Measurements from ENCODE around the gene DNAL1.

DNA sequence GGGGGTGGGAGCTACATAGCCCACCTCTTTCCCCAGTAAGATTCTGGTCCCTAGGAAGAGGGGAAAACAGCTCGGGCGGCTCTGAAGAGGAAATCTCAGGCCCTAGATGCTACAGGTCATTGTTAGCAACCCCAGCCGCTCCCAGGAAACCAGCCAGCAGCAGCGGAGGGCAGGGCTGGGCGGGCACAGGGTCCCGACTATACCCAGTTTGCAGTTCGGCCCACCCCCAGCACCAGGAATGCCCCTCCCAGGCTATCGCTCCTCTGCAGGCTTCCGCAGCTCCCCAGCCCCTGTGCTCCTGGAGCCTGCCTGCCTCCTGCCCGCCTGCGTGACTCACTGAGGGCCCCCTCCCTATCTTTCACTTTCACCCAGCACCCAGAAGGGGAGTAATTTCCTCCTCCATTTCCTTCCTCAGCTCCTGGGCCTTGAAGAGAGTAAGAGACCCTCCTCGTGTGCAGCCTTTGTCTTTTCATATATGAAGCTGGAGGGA, 96.6 kb downstream of the DNAL1 start:
- TF ChIP-seq, protein P1, sequence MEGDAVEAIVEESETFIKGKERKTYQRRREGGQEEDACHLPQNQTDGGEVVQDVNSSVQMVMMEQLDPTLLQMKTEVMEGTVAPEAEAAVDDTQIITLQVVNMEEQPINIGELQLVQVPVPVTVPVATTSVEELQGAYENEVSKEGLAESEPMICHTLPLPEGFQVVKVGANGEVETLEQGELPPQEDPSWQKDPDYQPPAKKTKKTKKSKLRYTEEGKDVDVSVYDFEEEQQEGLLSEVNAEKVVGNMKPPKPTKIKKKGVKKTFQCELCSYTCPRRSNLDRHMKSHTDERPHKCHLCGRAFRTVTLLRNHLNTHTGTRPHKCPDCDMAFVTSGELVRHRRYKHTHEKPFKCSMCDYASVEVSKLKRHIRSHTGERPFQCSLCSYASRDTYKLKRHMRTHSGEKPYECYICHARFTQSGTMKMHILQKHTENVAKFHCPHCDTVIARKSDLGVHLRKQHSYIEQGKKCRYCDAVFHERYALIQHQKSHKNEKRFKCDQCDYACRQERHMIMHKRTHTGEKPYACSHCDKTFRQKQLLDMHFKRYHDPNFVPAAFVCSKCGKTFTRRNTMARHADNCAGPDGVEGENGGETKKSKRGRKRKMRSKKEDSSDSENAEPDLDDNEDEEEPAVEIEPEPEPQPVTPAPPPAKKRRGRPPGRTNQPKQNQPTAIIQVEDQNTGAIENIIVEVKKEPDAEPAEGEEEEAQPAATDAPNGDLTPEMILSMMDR (conservative IDR thresholded peaks at IDR 0.05; ENCODE audit: low read depth, low read length) = no peak
- no peak for TF ChIP-seq EZH2 (IDR thresholded peaks at IDR 0.05; ENCODE audit: borderline replicate concordance, low read depth, low read length, poor library complexity, severe bottlenecking)

Data from A673 (cell line).